ENCODE measurements around the gene NEGR1. TPM values are rescaled to one million over a fixed set of nuclear protein-coding genes. Genes with fewer than 3 reads are reported as not detected.

Gene NEGR1
- total RNA-seq, 1 donor from 2014 or later, result 7.6 TPM

- no peak for TF ChIP-seq CTCF (IDR thresholded peaks at IDR 0.05)
- no peak for DNase-seq (ENCODE audit: extremely low spot score, unreplicated experiment)
- peaks cover 4% of the 10 kb centered on the region for H3K9me3 Mint-ChIP-seq (ENCODE audit: unreplicated experiment)
- H3K27ac Mint-ChIP-seq (ENCODE audit: unreplicated experiment), result no peak overlapping the region
- no peaks in the 10 kb centered on the region for H3K27me3 Mint-ChIP-seq (ENCODE audit: unreplicated experiment)
- no peak overlapping the region for H3K4me3 Mint-ChIP-seq (ENCODE audit: unreplicated experiment)
- H3K4me1 Mint-ChIP-seq (ENCODE audit: unreplicated experiment), result no peaks in the 10 kb centered on the region
- no peaks in the 10 kb centered on the region for H3K36me3 Mint-ChIP-seq (ENCODE audit: unreplicated experiment)
These were observed 453.8 kb downstream of the NEGR1 start for GRCh38 chr1:71828431-71829012.

GRCh38 chr1:71823708-71824305, 458.5 kb downstream of the NEGR1 start:
- Mint-ChIP-seq H3K27ac (ENCODE audit: unreplicated experiment) (no peak overlapping the region), H3K9me3 (ENCODE audit: unreplicated experiment) (peaks cover 4% of the 10 kb centered on the region), H3K36me3 (ENCODE audit: unreplicated experiment) (no peaks in the 10 kb centered on the region), H3K4me1 (ENCODE audit: unreplicated experiment) (no peaks in the 10 kb centered on the region), H3K4me3 (ENCODE audit: unreplicated experiment) (no peak overlapping the region), H3K27me3 (ENCODE audit: unreplicated experiment) (no peaks in the 10 kb centered on the region)
- TF ChIP-seq CTCF (IDR thresholded peaks at IDR 0.05), result no peak
- DNase-seq (ENCODE audit: extremely low spot score, unreplicated experiment), result no peak

GRCh38 chr1:71817028-71817427, 465.3 kb downstream of the NEGR1 start:
- TF ChIP-seq CTCF (IDR thresholded peaks at IDR 0.05), result no peak
- H3K27ac Mint-ChIP-seq (ENCODE audit: unreplicated experiment), result no peak overlapping the region
- H3K36me3 Mint-ChIP-seq (ENCODE audit: unreplicated experiment), result no peaks in the 10 kb centered on the region
- H3K9me3 Mint-ChIP-seq (ENCODE audit: unreplicated experiment), result no peaks in the 10 kb centered on the region
- DNase-seq (ENCODE audit: extremely low spot score, unreplicated experiment), result no peak
- no peaks in the 10 kb centered on the region for H3K27me3 Mint-ChIP-seq (ENCODE audit: unreplicated experiment)
- no peaks in the 10 kb centered on the region for H3K4me1 Mint-ChIP-seq (ENCODE audit: unreplicated experiment)
- no peak overlapping the region for H3K4me3 Mint-ChIP-seq (ENCODE audit: unreplicated experiment)

GRCh38 chr1:71809085-71809484, 473.3 kb downstream of the NEGR1 start:
- Mint-ChIP-seq H3K27ac (ENCODE audit: unreplicated experiment) (no peak overlapping the region), H3K36me3 (ENCODE audit: unreplicated experiment) (no peaks in the 10 kb centered on the region), H3K4me3 (ENCODE audit: unreplicated experiment) (no peak overlapping the region), H3K9me3 (ENCODE audit: unreplicated experiment) (no peaks in the 10 kb centered on the region), H3K27me3 (ENCODE audit: unreplicated experiment) (no peaks in the 10 kb centered on the region), H3K4me1 (ENCODE audit: unreplicated experiment) (no peaks in the 10 kb centered on the region)
- no peak for TF ChIP-seq CTCF (IDR thresholded peaks at IDR 0.05)
- no peak for DNase-seq (ENCODE audit: extremely low spot score, unreplicated experiment)

- Mint-ChIP-seq H3K4me3 (ENCODE audit: unreplicated experiment) (no peak overlapping the region), H3K27me3 (ENCODE audit: unreplicated experiment) (no peaks in the 10 kb centered on the region), H3K36me3 (ENCODE audit: unreplicated experiment) (no peaks in the 10 kb centered on the region), H3K4me1 (ENCODE audit: unreplicated experiment) (no peaks in the 10 kb centered on the region), H3K9me3 (ENCODE audit: unreplicated experiment) (no peaks in the 10 kb centered on the region), H3K27ac (ENCODE audit: unreplicated experiment) (no peak overlapping the region)
- no peak for DNase-seq (ENCODE audit: extremely low spot score, unreplicated experiment)
- TF ChIP-seq CTCF (IDR thresholded peaks at IDR 0.05), result no peak
These were observed 478.2 kb downstream of the NEGR1 start for GRCh38 chr1:71804140-71804539.
